GM18909 (cell line): ENCODE measurements around the gene GSK3A.

Experiments used
- ATAC-seq: cut with Tn5 transposase; IDR thresholded peaks from one replicate; pipeline ENCODE4 v1.9.1; 2021; ENCODE audit warnings: mild to moderate bottlenecking; ENCODE audit not compliant: unreplicated experiment, poor library complexity

The GSK3A gene

DNA sequence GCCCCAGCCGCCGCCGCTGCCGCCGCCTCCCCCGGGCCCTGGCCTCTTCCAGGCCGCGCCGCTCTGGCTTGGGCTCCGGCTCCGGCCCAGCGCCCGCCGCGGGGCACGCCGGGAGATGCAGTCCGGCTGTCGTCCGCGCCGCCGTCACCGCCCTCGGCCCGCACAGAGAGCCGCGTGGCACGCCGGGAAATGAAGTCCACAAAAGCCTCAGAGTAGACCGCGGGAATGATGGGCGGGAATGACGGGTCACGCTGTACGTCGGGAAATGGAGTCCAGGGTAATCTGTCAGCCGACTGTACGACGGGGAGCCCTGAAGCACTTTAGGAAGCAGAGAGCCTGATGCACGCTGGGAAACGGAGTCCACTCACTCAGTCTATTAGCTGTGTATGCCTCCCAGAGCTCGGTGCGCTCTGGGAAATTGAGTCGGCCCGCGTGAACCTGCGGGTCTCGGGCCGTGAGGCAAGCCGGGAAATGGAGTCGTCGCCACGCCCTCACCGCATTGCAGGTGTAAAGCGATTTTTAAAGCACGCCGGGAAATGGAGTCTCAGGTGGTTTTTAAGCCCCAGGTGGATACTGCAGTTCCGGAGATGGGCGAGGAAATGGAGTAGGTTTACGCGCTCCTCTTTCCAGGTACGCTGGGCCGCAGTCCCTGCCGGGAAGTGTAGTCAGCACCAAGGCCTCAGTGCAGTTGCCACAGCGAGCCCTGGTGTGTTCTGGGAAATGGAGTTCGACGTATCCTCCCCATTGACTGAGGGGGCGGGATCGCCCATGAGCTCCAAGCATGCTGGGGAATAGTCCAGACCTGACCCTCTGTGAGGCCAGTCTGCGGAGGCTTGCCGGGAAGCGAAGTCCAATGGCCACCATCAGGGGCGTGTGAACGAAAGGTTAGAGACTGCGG is at the start of gene GSK3A:
GSK3A (minus strand) TSS at position 91 of the 898 bp plus-strand sequence. CDS start 137 bp downstream, outside the sequence.
- peak; percentile 65 for ATAC-seq

DNA sequence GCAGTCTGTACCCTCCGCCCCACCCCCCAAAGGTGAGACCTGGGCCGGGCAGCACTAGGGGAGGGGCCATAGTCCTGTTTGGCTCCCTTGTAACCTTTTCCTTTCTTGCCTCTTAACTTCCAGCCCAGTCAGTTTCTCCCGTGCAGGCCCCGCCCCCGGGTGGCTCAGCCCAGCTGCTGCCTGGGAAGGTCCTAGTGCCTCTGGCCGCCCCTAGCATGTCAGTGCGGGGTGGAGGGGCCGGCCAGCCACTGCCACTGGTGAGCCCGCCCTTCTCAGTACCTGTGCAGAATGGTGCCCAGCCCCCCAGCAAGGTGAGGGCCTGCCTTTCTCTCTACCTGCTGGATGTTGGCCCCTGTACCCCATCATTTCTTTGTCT is 49.0 kb upstream of the GSK3A start:
- ATAC-seq = no peak

DNA sequence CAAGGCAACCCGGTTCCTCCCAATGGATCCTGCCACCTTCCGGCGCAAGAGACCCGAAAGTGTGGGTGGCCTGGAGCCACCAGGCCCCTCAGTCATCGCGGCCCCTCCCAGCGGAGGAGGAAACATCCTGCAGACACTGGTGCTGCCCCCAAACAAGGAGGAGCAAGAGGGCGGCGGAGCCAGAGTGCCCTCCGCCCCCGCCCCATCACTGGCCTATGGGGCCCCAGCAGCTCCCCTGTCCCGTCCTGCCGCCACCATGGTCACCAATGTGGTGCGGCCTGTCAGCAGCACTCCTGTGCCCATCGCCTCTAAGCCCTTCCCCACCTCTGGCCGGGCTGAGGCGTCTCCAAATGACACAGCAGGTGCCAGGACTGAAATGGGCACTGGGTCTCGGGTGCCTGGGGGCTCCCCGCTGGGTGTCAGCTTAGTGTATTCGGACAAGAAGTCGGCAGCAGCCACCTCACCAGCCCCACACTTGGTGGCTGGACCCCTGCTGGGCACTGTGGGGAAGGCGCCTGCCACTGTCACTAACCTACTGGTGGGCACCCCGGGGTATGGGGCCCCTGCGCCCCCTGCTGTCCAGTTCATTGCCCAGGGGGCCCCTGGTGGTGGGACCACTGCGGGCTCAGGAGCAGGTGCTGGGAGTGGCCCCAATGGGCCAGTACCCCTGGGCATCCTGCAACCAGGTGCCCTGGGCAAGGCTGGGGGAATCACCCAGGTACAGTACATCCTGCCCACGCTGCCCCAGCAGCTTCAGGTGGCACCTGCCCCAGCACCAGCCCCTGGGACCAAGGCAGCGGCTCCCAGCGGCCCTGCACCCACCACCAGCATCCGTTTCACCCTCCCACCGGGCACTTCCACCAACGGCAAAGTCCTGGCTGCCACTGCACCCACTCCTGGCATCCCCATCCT is 48.4 kb upstream of the GSK3A start:
- no peak for ATAC-seq

GRCh38 chr19:42290136-42290522 is 47.7 kb upstream of the GSK3A start:
- no peak for ATAC-seq

DNA sequence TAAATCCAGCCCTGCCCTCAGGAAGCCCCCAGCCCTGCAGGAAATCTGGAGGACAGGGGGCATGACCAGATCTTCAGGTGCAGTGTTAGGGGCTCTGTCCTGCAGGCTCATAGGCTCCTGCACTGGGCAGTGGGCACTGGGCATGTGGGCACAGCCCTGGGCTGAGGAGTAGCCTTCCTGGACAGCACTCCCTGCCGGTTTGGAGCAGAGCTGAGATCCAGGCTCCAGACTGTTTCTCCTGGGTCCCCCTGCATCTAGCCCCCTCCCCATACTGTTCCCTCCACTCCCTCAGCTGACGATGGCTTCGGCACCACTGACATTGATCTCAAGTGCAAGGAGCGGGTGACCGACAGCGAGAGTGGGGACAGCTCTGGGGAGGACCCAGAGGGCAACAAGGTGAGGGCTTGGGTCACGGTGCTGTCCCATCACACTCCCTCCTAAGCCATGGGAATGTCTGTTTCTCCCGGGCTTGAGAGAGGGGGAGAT is 47.2 kb upstream of the GSK3A start:
- no peak for ATAC-seq

- no peak for ATAC-seq
These were observed 46.6 kb upstream of the GSK3A start for GRCh38 chr19:42288881-42289555.

- no peak for ATAC-seq
These were observed 46.0 kb upstream of the GSK3A start for GRCh38 chr19:42288387-42288786.

DNA sequence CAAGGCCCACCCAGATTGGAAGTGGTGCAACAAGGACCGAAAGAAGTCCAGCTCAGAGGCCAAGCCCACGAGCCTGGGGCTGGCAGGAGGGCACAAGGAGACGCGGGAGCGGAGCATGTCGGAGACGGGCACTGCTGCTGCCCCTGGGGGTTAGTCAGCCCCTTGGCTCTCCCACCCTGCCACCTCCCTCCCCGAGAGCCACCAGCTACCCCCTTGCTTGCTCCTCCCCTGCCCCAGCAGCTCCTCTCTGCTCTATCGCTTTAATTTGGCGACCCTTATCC is 45.4 kb upstream of the GSK3A start:
- ATAC-seq = no peak

DNA sequence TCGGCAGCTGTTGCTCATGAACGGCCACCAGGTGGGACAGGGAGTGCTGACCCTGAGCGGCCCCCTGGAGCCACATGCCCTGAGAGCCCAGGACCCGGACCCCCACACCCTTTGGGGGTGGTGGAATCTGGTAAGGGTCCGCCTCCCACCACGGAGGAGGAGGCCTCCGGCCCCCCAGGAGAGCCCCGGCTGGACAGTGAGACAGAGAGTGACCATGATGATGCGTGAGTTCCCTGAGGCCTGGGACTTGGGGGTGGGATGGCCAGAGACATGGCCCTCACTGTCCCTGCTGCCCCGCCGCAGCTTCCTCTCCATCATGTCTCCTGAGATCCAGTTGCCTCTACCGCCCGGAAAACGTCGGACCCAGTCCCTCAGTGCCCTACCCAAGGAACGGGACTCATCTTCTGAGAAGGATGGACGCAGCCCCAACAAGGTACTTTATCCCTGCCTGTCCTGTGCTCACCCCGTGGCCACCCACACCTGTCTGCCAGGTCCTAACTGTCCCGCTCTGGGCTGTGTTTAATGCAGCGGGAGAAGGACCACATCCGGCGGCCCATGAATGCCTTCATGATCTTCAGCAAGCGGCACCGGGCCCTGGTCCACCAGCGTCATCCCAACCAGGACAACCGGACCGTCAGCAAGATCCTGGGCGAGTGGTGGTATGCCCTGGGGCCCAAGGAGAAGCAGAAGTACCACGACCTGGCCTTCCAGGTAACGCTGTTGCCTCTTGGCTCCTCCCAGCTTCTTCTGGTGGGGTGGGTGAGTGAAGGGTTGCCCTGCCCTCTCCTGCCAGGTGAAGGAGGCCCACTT is 44.8 kb upstream of the GSK3A start:
- no peak for ATAC-seq

DNA sequence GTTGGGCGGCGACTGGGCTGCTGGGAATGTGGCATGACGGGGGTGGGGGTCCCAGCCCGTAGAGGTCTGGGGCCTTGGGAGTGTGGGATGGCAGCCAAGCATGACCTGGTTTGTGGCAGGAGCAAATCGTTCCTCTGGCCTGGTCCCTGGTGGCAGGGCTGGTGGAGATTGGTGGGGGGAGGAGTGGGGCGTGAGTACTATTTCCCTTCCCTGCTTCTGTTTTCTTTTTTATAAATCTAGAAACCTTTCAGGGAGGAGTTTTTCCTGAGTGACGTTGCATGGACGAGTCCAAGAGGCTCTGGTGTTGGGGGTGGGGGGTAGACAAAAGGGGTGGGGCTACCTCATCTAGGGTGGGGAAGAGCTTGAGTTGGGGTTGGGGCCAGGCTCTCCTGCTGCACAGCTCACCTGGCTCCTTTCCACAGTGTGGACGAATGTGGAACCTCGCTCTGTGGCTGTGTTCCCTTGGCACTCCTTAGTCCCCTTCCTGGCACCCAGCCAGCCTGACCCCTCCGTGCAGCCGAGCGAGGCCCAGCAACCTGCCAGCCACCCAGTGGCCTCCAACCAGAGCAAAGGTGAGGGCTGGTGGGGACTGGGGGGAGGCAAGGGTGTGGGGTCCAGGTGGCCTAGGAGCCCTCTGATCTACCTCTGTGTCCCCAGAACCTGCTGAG is 44.1 kb upstream of the GSK3A start:
- ATAC-seq = no peak

DNA sequence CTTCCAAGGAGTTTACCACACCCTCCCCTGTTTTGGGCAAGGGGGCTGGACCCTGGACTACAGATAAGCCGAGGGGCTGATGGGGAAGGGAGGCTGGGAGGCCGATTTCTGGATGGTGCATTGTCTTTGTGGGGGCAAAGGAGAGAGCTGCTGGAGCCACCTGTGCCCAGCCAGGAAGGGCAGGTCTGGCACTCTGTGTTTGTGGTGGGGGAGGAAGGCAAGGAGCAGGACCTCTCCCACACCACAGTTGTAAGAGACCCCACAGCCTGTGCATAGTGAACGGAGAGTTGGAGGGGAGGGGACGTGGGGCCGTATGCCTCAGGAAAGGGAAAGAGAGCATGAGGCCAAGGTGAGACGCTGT is 43.6 kb upstream of the GSK3A start:
- no peak for ATAC-seq

GRCh38 chr19:42285541-42285941 is 43.1 kb upstream of the GSK3A start:
- ATAC-seq = no peak

- ATAC-seq = peak; percentile 2
These were observed 42.4 kb upstream of the GSK3A start for GRCh38 chr19:42284591-42285341.

- ATAC-seq = peak; percentile 36
These were observed 41.7 kb upstream of the GSK3A start for GRCh38 chr19:42284066-42284501.

DNA sequence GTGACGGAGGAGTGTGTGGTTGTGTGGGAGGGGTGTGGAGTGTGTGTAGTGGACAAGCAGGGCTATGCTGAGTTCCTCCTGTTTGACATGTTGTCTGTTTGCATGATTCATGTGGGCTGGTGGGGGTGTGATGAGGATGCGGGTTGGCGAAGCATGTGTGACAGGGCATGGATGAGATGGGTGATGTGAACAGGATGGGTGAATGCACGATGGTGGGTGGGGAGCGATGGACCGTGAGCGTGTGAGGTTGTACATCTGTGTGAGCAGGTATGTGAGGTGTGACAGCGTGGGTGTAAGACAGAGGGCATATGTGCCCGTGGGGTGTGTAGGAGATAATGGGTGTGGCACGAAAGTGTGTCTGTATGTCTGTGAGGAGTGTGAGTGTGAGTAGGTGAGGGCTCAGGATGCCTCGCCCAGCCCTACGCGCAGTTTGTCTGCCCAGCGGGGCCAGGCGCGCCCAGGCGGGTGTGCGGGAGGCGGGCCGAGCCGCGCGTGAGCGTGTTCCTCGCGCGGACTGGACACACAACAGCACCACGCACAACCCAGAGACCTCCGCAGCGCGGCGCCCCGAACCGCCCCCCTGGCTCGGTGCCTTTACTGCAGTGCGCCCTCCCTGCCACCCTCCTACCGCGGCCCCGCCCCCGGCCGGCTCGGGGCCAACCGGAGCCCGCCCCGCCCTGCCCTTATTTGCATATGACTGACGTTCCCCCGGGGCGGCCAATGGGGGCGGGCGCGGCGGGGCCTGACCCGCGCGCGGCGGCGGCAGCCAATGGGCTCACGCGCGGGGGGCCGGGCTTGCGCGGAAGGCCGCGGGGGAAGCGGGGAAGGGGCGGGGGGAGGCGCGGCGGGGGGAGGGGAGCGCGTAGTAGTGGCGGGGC is 41.0 kb upstream of the GSK3A start:
- peak; percentile 50 for ATAC-seq

GRCh38 chr19:42282819-42283187 is 40.4 kb upstream of the GSK3A start:
- ATAC-seq = no peak

DNA sequence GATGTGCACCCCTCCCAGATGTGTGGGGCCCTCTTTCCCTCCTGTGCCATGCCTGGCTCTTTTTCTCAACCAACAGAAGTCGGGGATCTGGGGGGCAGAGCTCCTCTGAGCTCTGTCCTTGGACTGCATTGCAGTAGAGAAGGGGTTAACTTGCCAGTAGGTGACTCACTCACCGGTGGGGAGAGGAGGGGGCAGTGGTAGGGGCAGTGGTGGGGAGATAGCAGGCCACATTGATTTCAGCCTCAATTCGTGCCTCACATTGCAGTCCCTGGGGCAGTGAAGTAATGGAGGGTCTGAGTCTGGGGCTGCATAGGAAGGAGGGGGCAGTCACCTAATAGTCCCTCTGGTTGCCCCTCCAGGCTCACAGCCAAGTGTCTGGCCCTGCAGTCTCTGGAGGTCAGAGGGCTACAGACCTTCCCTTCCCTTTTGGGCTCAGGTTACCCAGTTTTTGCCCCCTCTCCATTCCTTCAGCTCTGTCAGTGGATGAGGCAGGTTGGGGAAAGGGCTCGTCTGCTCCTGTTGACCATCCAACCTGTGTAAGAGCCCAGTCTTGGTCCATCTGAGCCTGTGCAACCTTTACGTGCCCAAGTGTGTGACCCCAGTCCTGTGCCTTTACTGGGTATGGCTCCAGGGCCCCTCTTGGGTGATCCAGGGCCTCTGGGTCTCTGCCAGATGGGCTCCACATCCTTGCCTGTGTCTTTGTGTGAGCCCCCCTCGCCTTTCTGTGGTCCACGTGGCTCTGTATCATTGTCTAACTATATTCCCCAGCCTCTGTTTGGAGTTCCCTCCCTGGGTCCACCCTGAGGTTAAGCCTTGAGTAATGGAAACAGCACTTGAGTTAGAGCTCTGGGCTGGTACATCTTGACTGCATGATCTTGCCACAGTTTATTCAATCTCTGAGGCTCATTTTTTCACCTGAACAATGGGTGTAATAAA is 39.7 kb upstream of the GSK3A start:
- no peak for ATAC-seq
